GM18858 (cell line): ENCODE data around the gene GASK1B.

Experiments
- ATAC-seq: cut with Tn5 transposase; IDR thresholded peaks from one replicate; pipeline ENCODE4 v1.9.1; 2021; ENCODE audit not compliant: unreplicated experiment

The GASK1B gene

GRCh38 chr4:158155656-158156356, 17.0 kb downstream of the GASK1B start:
- ATAC-seq: no peak

- ATAC-seq: no peak
Measured at GRCh38 chr4:158147151-158147550, 25.7 kb downstream of the GASK1B start.

- no peak for ATAC-seq
Measured at GRCh38 chr4:158146736-158147135, 26.1 kb downstream of the GASK1B start.

- no peak for ATAC-seq
Measured at GRCh38 chr4:158139086-158139485, 33.7 kb downstream of the GASK1B start.

GRCh38 chr4:158134222-158134621, 38.6 kb downstream of the GASK1B start:
- ATAC-seq: no peak

GRCh38 chr4:158133551-158133950, 39.3 kb downstream of the GASK1B start:
- ATAC-seq: no peak

- ATAC-seq: no peak
Measured at GRCh38 chr4:158131027-158131426, 41.8 kb downstream of the GASK1B start.

- ATAC-seq: no peak
Measured at GRCh38 chr4:158130204-158130603, 42.6 kb downstream of the GASK1B start.

- ATAC-seq: peak; percentile 98
Measured at GRCh38 chr4:158129694-158130093, 43.1 kb downstream of the GASK1B start.

GRCh38 chr4:158128540-158128939, 44.3 kb downstream of the GASK1B start:
- ATAC-seq: no peak

GRCh38 chr4:158125310-158125709, 47.5 kb downstream of the GASK1B start:
- ATAC-seq: no peak
